ENCODE measurements around the gene EIF3A.
"Not testable (repeated sequence)": the region's sequence is repeated elsewhere in the genome, so short reads cannot be mapped to it uniquely, and the experiment has no call there.

Gene EIF3A

DNA sequence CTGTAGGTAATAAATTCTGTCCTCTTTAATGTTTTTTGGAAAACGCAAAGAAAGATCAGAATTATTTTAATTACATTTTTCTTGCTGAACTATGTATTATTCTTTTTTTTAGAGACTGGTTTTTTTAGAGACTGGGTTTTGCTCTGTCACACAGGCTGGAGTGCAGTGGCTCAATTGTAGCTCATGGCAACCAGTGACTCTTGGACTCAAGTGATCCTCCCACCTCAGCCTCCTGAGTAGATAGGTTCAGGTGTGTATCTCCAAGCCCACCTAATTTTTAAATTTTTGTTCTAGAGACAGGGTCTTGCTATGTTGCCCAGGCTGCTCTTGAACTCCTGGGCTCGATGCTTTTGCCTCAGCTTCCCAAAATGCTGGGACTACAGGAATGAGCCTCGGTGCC lies 18.0 kb upstream of the EIF3A start:
- no peak for DNase-seq (ENCODE audit: low spot score)

DNA sequence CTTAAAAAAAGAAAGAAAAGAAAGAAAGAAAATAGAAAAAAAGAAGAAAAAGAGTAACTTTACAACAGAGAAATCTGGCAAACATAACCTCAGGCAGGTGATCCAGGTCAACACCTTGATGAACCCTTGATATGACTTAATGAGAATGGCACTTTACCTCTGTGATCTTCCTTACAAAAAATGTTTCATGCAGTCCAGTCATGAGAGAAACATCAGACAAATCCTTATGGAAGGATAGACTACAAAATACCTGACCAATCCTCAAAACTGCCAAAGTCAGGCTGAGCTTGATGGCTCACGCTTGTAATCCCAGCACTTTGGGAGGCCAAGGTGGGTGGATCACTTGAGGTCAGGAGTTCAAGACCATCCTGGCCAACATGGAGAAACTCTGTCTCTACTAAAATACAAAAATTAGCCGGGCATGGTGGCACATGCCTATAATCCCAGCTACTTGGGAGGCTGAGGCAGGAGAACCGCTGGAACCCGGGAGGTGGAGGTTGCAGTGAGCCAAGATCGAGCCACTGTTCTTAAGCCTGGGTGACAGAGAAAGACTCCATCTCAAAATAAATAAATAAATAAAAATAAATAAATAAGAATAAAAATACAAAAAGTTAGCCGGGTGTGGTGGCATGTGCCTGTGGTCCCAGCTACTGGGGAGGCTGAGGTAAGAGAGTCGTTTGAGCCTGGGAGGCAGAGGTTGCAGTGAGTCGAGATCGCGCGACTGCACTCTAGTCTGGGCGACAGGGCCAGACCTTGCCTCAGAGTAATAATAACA lies 16.2 kb upstream of the EIF3A start:
- DNase-seq (ENCODE audit: low spot score), result not testable (repeated sequence)

DNA sequence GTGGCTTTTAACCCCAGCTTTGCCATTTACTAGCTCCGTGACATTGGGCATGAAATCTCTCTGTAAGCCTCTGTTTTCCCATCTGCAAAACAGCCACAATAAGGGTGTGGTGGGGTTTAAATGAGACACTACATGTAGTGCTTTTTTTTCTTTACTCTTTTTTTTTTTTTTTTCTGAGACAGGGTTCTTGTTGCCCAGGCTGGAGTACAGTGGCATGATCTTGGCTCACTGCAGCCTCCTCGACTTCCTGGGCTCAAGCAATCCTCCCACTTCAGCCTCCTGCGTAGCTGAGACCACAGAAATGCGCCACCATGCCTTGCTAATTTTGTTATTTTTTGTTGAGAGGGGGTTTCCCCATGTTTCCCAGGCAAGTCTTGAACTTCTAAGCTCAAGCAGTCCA lies 15.0 kb upstream of the EIF3A start:
- DNase-seq (ENCODE audit: low spot score), result no peak

DNA sequence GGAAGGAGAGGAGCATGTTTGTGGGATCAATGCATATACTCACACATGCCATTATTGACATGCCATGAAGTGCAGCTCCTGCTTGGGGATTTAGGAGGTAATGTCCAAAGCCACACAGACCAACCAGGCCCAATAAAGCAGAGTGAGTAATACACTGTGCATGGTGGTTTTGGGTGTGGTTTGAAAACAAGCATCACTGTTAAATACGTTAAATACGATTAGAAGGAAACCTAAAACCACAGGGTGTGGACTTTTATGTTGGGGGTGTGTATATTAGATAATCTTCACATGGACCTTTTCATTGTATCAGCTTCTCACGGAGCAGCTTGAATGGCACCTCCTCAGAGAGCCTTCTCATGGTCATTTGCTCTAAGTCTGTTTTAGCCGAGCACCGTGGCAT lies 10.4 kb upstream of the EIF3A start:
- no peak for DNase-seq (ENCODE audit: low spot score)

DNA sequence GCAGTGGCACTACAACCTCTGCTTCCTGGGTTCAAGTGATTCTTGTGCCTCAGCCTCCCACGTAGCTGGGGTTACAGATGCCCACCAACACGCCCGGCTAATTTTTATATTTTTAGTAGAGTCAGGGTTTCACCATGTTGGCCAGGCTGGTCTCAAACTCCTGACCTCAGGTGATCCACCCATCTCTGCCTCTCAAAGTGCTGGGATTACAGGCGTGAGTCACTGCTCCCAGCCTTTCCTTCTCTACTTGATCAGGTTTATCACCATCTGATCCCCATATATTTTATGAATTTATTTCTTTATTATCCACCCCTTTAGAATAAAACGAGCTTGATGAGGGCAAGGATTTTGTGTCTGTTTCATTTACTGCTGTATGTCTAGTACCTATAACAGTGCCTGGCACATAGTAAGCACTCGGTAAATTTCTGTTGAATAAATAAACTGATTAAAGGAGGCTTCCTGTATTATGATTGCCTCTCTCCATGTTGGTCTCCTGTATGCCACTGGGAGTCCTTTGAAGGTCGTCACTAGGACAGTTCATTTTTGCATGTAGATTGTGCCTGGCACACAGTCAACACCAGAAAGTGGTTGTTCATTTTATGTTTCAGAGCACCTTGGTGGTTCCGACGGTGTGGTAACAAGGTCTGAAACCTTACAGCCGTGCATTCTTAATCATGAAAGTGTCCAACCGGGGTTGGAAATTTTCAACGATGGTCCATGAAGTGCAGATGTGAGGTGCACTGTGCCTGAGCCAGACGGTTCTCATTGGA lies 9.6 kb upstream of the EIF3A start:
- no peak for DNase-seq (ENCODE audit: low spot score)

DNA sequence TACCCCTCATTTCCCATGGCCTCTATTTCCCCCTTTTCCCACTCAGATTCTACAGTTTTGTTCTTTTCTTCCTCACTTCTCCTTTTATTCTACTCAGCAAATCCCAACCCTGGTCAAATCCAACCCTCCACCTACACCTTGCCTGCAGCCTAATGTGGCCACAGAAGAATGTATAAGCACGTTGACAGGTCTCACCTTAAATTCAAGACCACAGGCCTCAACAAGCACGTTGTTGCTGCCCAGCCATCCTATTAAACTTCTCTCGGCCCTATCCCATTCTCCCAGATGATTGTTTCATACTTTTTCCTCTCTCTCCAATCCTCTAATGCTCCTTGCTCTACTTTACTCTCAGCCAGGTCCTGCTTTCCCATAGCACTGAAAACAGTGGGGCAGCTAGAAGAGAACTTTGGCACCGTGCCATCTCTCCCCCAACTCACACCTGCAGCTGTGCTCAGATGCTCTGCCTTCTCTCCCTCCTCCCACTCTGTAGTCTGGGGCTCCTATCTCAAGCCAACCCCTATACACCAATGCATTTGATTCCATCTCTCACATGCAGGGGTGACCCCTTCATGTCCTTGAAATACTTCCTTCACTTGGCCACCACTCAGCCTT lies 6.8 kb upstream of the EIF3A start:
- peak; percentile 62 for DNase-seq (ENCODE audit: low spot score)

DNA sequence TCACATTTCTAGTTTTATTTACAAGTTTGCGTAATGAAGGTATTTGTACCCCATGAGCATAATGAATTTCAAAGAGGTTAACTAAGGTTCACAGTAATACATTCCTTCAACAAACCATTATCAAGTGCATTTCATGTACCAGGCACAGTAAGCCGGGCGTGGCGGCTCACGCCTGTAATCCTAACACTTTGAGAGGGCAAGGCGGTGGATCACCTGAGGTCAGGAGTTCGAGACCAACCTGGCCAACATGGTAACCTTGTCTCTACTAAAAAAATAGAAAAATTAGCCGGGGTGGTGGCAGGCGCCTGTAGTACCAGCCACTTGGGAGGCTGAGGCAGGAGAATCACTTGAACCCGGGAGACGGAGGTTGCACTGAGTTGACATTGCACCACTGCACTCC lies 4.3 kb upstream of the EIF3A start:
- no peak for DNase-seq (ENCODE audit: low spot score)

DNA sequence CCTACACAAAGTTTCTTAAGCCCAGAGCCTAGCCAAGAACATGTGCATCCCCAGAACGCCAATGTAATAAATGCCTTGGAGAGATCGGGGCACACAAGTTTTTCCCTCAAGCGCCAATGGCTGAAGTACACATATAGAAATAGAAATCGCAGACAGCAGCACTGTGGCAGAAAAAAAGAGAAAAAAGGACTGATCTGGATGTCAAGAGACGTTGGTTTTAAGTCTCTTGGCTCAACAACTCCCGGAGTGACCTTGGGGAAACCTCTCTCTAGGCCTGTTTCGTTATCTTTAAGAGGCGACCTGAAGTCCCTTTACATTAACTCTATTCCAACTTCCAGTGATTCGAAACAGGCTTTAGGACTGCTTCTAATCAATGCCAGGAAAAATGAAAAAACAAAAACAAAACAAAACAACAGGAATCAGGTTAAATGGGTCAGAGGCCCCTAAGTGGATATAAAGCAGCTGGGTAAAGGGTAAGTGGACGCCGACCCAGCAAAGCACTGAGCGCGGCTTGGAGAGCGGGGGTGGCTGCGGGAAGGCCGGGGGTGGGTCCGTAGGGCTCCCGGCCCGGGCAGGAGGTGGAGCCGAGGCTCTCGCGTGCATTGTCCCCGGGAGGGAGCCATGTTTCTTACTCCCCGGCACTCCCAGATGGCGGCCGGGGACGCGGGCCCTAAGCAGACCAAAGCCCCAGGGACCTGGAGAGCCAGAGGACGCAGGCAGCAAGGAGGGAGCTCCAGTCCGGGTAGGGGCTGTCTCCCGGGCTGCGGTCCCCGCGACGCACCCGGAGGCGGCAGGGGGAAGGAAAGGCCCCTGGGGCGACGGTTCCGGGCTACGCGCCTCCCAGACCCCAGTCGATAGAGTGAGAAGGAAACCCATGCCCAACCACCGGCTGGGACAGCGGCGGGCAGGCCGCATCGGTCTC lies 757 bp downstream of the EIF3A start:
- DNase-seq (ENCODE audit: low spot score), result peak; percentile 79

DNA sequence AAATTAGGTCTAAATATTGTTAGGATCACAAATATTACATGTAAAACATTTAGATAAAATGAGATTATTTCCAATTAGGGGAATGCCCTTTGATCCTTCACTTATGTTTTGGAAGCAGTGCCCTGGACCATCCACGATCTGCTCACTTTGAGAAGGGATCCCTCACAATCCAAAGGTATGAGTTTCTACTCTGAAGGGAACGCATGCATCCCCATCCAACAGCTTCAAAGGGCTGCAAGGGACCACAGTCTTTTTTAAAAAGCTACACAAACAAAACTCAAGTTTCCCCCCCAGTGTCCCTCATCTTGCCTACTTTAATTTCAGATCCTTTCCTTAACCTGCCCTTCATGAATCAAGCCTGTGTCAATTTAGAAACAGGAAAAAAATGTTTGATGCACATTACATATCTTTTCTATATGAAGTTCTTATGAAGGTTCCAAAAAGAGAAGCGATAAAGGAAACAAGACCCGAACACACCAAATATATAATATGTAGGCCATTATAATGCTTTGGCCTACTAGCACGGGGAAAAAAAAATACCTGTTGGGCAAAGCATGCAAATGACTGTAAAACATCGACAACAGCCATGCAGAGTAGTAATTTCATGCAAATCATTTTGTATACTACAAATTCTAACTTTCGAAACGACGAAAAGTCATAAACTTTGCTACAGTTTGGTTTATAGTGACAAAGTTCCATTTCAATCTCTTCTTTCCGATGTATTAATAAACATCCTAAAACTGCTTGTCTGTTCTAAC lies 2.0 kb downstream of the EIF3A start:
- peak; percentile 35 for DNase-seq (ENCODE audit: low spot score)

DNA sequence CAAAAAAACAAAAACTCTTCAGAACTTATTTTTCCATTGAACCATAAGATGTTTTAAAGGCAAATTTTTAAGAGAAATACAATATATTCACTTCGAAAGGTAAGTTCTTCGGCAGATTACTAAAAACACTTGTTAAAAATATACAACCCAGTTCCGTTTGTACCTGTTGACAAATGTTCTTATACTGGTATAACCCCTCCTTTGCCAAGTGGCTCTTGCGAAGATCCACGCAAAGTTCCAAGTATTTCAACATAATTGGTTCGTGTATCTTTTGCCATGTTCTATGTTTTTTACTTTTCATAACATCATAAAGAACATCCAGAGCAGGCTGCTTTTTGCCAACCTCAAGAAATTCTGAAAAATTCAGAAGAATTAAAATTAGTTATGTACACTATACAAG lies 7.0 kb downstream of the EIF3A start:
- no peak for DNase-seq (ENCODE audit: low spot score)

DNA sequence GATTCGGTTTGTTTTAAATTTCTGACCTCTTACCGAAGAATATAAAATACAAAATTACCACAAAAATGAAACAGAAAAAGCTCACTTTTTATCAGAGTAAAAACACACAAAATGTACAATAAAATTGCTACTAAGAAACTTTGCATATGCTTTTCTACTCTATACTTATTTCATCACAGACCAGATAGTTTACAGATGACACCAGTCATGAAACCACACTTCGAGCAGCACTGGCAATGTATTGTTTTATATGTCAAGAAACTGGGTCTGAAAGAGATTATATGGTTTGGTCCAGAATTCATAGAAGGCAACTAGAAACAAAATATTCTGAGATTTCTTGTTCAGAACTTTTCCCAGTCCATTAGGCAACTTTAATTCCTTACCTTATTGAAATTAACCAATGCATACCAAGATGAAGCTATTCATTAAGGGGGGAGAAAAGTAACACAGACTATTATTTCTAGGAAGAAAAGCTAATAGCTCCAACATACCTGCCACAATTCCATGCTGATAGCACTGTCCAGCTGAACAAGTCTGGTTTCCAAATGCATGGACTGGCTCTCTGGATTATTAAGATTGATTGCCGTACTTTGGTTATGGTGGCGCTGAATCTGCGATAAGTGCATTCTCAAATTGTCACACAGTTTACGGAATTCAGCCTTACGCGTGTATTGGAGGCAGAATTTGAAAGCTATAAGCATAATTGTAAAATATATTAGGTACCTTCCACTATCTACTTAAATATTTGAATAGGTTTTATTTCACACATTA lies 10.0 kb downstream of the EIF3A start:
- DNase-seq (ENCODE audit: low spot score), result no peak

DNA sequence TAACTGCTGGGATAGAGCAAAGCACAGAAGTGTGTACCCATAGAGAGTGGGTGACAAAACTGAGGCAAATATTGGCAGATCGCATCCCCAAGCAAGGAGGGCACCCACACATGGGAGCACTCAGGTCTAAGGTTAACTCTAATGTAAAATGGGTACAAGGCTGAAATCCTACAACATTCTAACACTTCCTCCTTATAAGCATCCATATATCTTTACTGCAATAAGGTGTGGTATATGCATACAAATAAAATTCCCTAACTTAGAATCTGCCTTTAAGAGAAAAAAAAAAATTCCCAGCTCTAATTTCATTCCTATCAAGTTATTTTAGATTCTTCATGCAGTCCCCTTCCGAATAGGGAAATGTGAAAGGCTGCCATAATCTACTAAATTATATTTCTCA lies 18.7 kb downstream of the EIF3A start:
- no peak for DNase-seq (ENCODE audit: low spot score)

DNA sequence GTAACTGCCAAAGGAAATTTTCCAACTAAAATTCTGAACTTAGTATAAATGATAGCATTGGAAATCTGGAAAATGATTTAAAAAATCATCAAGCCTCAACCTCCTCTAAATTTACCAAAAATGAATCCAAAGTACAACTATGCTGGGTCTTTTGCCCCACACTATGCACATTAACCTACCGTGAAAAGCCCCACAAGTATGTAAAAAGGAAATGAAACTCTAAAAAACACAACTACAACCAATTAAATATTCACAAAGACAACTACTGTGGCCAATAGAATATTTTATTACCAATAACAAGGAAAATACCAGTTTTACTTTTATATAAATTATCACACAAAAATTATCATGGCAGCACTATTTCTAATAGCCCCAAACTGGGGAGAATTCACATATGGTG lies 19.3 kb downstream of the EIF3A start:
- DNase-seq (ENCODE audit: low spot score), result no peak

DNA sequence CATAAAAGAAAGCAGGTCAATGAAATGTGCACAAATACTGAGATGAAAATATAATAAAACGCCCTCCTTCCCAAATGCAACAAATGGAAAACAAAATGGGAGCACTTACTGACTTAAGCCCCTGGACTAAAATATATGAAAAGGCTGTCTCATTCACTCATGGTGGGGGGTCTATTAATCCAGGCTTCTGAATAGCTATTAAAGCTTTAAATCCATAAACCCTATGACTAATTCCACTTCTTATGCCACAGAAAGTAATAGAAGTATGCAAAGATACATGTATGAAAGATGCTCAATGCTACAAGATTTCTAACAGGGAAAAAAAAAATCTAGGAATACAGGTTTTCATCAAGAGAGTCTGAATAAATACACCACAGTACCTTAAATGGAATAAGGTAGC lies 20.5 kb downstream of the EIF3A start:
- no peak for DNase-seq (ENCODE audit: low spot score)

DNA sequence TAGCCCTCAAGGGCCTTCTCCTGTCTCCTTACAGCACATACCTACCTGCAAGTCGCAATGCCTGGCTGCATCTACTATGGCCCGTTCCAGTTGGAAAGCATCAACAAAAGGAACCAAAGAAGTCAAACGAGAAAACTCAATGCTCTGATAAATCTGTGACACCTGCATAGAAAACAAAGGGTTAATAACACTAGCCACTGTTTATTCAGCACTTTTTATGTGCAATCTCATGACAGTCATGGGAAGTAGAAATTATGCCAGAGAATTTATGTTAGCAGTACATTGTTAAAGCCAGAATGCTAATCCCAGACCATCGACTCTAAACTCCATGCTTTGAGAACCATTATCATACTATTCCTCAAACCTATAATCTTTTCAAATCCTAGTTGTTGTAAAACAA lies 21.1 kb downstream of the EIF3A start:
- no peak for DNase-seq (ENCODE audit: low spot score)

DNA sequence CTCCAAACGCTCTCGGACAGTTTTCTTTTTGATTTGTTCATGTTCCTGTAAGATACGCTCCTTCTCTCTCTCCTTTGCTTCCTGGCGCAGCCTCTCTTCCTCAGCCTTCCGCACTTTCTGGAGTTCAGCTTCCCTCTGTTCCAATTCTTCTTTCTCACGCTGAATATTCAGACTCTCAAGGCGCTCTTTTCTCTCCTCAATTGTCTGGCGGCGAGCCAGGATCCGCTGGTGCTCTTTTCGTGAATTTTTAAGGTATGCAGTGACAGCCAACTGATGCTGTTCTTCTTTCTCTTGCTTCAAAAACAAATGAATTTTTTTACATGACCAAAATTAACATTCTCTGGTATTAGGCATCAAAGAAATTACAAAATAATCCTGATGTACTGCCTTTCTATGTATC lies 22.6 kb downstream of the EIF3A start:
- DNase-seq (ENCODE audit: low spot score), result no peak

DNA sequence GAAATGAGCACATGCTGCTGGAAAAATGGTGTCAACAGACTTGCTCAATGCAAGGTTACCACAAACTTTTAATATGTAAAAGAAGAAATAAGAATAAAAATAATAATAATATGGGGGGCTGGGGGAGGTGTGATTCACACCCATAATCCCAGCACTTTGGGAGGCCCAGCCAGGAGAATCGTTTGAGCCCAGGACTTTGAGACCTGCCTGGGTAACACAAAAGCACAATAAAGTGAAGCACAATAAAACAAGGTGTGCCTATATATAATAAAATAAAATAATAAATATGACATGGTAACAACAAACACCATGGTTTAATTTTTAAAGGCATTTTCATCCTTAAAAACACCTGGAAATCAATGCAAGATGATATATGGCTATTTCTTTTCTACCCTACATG lies 25.1 kb downstream of the EIF3A start:
- DNase-seq (ENCODE audit: low spot score), result no peak

DNA sequence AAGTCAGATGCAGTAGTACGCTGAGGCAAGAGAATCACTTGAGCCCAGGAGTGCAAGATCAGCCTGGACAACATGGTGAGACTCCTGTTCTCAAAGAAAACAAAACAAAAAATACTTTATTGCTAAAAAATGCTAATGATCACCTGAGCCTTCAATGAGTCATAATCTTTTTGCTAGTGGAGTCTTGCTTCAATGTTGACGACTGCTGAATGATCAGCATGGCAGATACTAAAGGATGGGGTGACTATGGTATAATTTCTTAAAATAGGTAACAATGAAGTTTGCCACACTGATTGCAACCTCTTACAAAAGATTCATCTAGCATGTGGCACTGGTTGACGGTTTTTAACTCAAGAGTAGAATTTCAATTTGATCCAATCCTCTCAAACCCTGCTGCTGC lies 28.8 kb downstream of the EIF3A start:
- DNase-seq (ENCODE audit: low spot score), result no peak

DNA sequence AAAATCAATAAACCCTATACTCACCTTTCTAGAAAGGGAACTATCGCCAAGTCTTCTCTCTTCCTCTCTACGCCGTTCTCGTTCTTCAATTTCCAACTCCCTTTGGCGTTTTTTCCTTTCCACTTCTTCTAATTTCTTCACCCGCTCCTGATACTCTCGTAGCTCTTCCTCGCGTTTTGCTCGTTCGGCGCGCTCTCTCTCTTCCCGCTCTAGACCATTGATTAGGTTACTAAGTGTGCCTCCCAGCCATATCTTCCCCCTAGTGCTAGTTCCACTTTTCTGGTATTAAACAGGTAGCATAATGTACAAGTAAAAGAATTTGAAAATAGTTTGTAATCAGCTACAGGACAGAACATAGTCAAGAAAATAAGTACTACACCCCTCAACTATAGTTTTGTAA lies 30.8 kb downstream of the EIF3A start:
- no peak for DNase-seq (ENCODE audit: low spot score)

DNA sequence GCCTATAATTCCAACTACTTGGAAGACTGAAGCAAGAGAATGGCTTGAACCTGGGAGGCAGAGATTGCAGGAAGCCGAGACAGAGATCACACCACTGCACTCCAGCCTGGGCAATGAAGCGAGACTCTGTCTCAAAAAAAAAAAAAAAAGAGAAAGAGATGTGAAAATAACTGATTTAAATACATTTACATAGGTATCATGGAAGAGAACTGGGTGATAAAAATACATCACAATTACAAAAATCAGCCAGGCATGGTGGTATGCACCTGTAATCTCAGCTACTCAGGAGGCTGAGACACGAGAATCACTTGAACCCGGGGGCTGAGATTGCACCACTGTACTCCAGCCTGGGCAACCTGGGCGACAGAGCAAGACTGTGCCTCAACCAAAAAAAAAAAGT lies 31.3 kb downstream of the EIF3A start:
- peak; percentile 34 for DNase-seq (ENCODE audit: low spot score)

DNA sequence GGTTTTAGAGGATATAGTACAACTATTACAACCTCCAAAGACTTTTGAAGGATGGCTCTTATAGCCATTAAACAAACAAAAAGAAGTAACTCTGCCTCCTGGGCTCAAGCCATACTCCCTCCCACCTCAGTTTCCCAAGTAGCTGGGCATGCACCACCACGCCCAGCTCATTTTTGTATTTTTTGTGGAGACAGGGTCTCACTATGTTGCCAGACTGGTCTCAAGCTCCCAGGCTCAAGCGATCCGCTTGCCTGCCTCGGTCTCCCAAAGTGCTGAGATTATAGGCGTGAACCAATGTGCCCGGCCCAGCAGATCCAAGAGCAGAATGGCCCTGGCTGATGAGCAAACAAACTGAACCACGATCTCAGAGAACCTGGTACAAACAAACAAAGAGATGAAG lies 35.1 kb downstream of the EIF3A start:
- no peak for DNase-seq (ENCODE audit: low spot score)

Data from germinal center (tissue), 1 donor.